Endodermal cell (in vitro differentiated cells): Measurements from ENCODE around the gene CCDC171. TPM values are rescaled to one million over a fixed set of nuclear protein-coding genes. Genes with fewer than 3 reads are reported as not detected.

Experiments used
- DNase-seq: peaks from one replicate; pipeline ENCODE4 v3.0.0-alpha.2; 2017
- H3K27ac ChIP-seq: 2 replicates; pipeline ENCODE4 v1.5.1; 2013; ENCODE audit warnings: mild to moderate bottlenecking, low read depth, low read length, moderate library complexity
- H3K27me3 ChIP-seq: 2 replicates; pipeline ENCODE4 v1.6.1; 2013; ENCODE audit warnings: mild to moderate bottlenecking, low read length, moderate library complexity; ENCODE audit not compliant: insufficient read depth, control insufficient read depth, poor library complexity, severe bottlenecking
- H3K36me3 ChIP-seq: 2 replicates; pipeline ENCODE4 v1.7.0; 2013; ENCODE audit warnings: mild to moderate bottlenecking, low read length, moderate library complexity; ENCODE audit not compliant: control insufficient read depth, insufficient read depth
- H3K4me1 ChIP-seq: one replicate; pipeline ENCODE4 v1.7.0; 2013; ENCODE audit warnings: low read length; ENCODE audit not compliant: control insufficient read depth, insufficient read depth
- H3K4me3 ChIP-seq: 2 replicates; pipeline ENCODE4 v1.5.1; 2013; ENCODE audit warnings: mild to moderate bottlenecking, low read length, moderate library complexity
- H3K9ac ChIP-seq: 2 replicates; pipeline ENCODE4 v1.6.1; 2013; ENCODE audit warnings: mild to moderate bottlenecking, low read length, moderate library complexity; ENCODE audit not compliant: poor library complexity, severe bottlenecking; ENCODE audit errors: extremely low read depth
- H3K9me3 ChIP-seq: 2 replicates; pipeline ENCODE4 v1.6.1; 2013; ENCODE audit warnings: mild to moderate bottlenecking, low read length, moderate library complexity; ENCODE audit not compliant: control insufficient read depth
- H3K27ac Mint-ChIP-seq: 2 replicates; pipeline ENCODE4 v1.8.0; 2020; ENCODE audit warnings: mixed read lengths
- H3K27me3 Mint-ChIP-seq: 2 replicates; pipeline ENCODE4 v1.8.0; 2021; ENCODE audit warnings: mild to moderate bottlenecking, mixed read lengths; ENCODE audit not compliant: insufficient read depth
- H3K36me3 Mint-ChIP-seq: 2 replicates; pipeline ENCODE4 v1.8.0; 2020; ENCODE audit warnings: low read depth, mixed read lengths
- H3K4me1 Mint-ChIP-seq: 2 replicates; pipeline ENCODE4 v1.8.0; 2020; ENCODE audit warnings: mixed read lengths
- H3K4me3 Mint-ChIP-seq: 2 replicates; pipeline ENCODE4 v1.8.0; 2020; ENCODE audit warnings: mild to moderate bottlenecking, moderate library complexity, mixed read lengths
- H3K9me3 Mint-ChIP-seq: 2 replicates; pipeline ENCODE4 v1.8.0; 2020; ENCODE audit warnings: mild to moderate bottlenecking, mixed read lengths
- WGBS, 2 experiments: methylation state at CpG; one replicate each; pipeline versions ENCODE4 v1.1.5 to v1.1.7; 2013; ENCODE audit warnings: missing lambda C conversion rate in 2 of 2, mixed read lengths in 1 of 2; ENCODE audit not compliant: insufficient coverage in 1 of 2, insufficient read length in 1 of 2; 5-methylcytosine and 5-hydroxymethylcytosine counted together
- total RNA-seq, 2 donors: library from RNA; stranded (reverse); fragmentation: NEBNext Ultra II Directional in 1 of 2; extraction: Animal tissue kit (Norgen Biotek cat#: 25700) in 1 of 2; gene quantifications; 2 replicates in 1 of 2; 3 replicates in 1 of 2; pipeline ENCODE4 v1.2.1, GENCODE V29; 2021
- TF ChIP-seq, protein P1 (sequence below): fragments of 200-600 bp; sonication (generic); conservative IDR thresholded peaks from 2 replicates; pipeline ENCODE4 v1.5.0; 2021; ENCODE audit warnings: antibody characterized with exemption, mild to moderate bottlenecking

CCDC171 gene
- total RNA-seq, 2 donors from 2014 or later, result 6.3 to 6.8 TPM

DNA sequence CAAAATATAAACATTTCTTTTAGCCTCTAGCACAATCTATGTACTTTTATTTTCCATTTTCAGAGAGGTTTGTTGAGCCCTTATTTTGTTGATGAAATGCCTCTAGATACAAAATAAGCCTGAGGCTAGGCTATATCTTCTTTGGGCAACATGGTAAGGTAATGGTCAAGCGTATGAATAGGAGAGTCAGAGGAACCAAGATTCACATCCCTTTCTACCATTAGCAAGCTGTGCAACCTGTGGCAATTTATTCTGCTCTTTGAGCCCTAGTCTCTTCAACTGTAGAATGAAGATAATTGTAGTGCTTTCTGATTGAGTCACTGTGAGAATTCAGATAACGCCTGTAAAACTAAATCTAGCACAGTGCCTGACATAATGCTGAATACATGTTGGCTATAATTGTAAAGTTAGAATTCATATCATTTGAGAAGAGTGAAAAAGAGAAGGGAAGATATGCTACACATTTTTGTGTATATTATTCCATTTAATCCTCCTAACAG is 412.5 kb downstream of the CCDC171 start:
- peaks cover 38% of the 10 kb centered on the region for H3K27me3 ChIP-seq
- no peak overlapping the region for H3K4me3 ChIP-seq
- H3K4me1 ChIP-seq, result no peaks in the 10 kb centered on the region
- no peaks in the 10 kb centered on the region for H3K36me3 ChIP-seq
- Mint-ChIP-seq H3K4me3 (no peak overlapping the region), H3K9me3 (no peaks in the 10 kb centered on the region), H3K27me3 (peaks cover 34% of the 10 kb centered on the region), H3K36me3 (no peaks in the 10 kb centered on the region), H3K27ac (no peak overlapping the region), H3K4me1 (peaks cover 4% of the 10 kb centered on the region)
- DNase-seq, result no peak
- 90 to 100% methylated on average over 1 to 2 of the region's 2 CpGs for WGBS, 2 experiments
- H3K9ac ChIP-seq, result no peak overlapping the region
- H3K27ac ChIP-seq, result no peak overlapping the region
- no peaks in the 10 kb centered on the region for H3K9me3 ChIP-seq
- TF ChIP-seq, protein P1, sequence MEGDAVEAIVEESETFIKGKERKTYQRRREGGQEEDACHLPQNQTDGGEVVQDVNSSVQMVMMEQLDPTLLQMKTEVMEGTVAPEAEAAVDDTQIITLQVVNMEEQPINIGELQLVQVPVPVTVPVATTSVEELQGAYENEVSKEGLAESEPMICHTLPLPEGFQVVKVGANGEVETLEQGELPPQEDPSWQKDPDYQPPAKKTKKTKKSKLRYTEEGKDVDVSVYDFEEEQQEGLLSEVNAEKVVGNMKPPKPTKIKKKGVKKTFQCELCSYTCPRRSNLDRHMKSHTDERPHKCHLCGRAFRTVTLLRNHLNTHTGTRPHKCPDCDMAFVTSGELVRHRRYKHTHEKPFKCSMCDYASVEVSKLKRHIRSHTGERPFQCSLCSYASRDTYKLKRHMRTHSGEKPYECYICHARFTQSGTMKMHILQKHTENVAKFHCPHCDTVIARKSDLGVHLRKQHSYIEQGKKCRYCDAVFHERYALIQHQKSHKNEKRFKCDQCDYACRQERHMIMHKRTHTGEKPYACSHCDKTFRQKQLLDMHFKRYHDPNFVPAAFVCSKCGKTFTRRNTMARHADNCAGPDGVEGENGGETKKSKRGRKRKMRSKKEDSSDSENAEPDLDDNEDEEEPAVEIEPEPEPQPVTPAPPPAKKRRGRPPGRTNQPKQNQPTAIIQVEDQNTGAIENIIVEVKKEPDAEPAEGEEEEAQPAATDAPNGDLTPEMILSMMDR, result no peak

GRCh38 chr9:15966471-15966870 is 413.6 kb downstream of the CCDC171 start:
- Mint-ChIP-seq H3K4me3 (no peak overlapping the region), H3K4me1 (peaks cover 4% of the 10 kb centered on the region), H3K27ac (no peak overlapping the region), H3K36me3 (no peaks in the 10 kb centered on the region), H3K9me3 (no peaks in the 10 kb centered on the region), H3K27me3 (peaks cover 39% of the 10 kb centered on the region)
- Histone ChIP-seq H3K9me3 (no peaks in the 10 kb centered on the region), H3K27ac (no peak overlapping the region), H3K36me3 (no peaks in the 10 kb centered on the region), H3K4me3 (no peak overlapping the region), H3K4me1 (no peaks in the 10 kb centered on the region), H3K9ac (no peak overlapping the region), H3K27me3 (peaks cover 38% of the 10 kb centered on the region)
- no peak for DNase-seq
- no CpG with 5 or more reads among the region's 1 CpG for WGBS, 2 experiments
- TF ChIP-seq, protein P1, result no peak

DNA sequence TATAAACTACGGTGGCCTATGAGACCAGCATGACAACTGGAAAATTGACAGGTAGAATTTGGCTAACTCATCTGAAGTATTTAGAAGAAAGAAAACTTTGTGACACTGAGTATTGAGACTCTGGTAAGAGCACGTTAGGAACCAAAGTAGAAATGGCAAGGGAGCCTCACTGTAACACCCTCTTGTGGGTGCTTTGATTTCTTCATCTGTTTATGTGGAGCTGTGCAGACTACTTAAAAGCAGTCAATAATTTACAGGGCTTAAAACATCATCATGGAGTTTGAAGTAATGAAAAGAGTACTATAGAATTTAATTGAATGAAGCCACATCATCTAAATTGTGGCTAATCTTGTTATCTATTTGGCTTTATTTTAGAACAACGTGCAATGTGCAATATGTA is 414.2 kb downstream of the CCDC171 start:
- TF ChIP-seq, protein P1, result peak; percentile 46
- Mint-ChIP-seq H3K36me3 (no peaks in the 10 kb centered on the region), H3K4me1 (peaks cover 4% of the 10 kb centered on the region), H3K27ac (no peak overlapping the region), H3K27me3 (peaks cover 39% of the 10 kb centered on the region), H3K9me3 (no peaks in the 10 kb centered on the region), H3K4me3 (no peak overlapping the region)
- no peaks in the 10 kb centered on the region for H3K4me1 ChIP-seq
- H3K27me3 ChIP-seq, result peaks cover 44% of the 10 kb centered on the region
- no peak overlapping the region for H3K27ac ChIP-seq
- no peak for DNase-seq
- H3K4me3 ChIP-seq, result no peak overlapping the region
- H3K9ac ChIP-seq, result no peak overlapping the region
- 81 to 92% methylated on average over 2 to 3 of the region's 3 CpGs for WGBS, 2 experiments
- no peaks in the 10 kb centered on the region for H3K9me3 ChIP-seq
- H3K36me3 ChIP-seq, result no peaks in the 10 kb centered on the region
